GM12891 (cell line): ENCODE results near the gene IRX2.

ENCODE experiments used
- PAX5 ChIP-seq: IDR thresholded peaks from 2 replicates; pipeline ENCODE4 v1.6.1; 2011; ENCODE audit warnings: low read length, moderate library complexity, mild to moderate bottlenecking; ENCODE audit not compliant: insufficient read depth, severe bottlenecking
- POLR2A ChIP-seq: IDR thresholded peaks from 2 replicates; pipeline ENCODE4 v1.6.1; 2011; ENCODE audit warnings: low read depth, low read length, control low read depth
- POLR2AphosphoS5 ChIP-seq: IDR thresholded peaks from 2 replicates; pipeline ENCODE4 v1.6.1; 2011; ENCODE audit warnings: low read depth, low read length, control low read depth
- POU2F2 ChIP-seq: IDR thresholded peaks from 2 replicates; pipeline ENCODE4 v1.6.1; 2011; ENCODE audit warnings: low read depth, mild to moderate bottlenecking, control low read depth, low read length, moderate library complexity
- TAF1 ChIP-seq: IDR thresholded peaks from 2 replicates; pipeline ENCODE4 v1.6.1; 2011; ENCODE audit warnings: low read depth, low read length, control low read depth

GRCh38 chr5:2719332-2719731 is 32.1 kb downstream of the IRX2 start:
- TF ChIP-seq POLR2A (no peak), POLR2AphosphoS5 (no peak), TAF1 (no peak), PAX5 (no peak), POU2F2 (no peak)
